ENCODE measurements around the gene CCDC138. TPM values are rescaled to one million over a fixed set of nuclear protein-coding genes. Genes with fewer than 3 reads are reported as not detected.
A peak's percentile ranks its signal among the peaks of the same experiment; 100 is the strongest.

Gene CCDC138
- total RNA-seq, 1 donor: 8.5 TPM

GRCh38 chr2:108825736-108826135 is 39.2 kb downstream of the CCDC138 start:
- DNase-seq (ENCODE audit: low read depth): no peak
- H3K4me3 ChIP-seq (ENCODE audit: low read depth, low read length): no peak overlapping the region
- TF ChIP-seq, protein P1, sequence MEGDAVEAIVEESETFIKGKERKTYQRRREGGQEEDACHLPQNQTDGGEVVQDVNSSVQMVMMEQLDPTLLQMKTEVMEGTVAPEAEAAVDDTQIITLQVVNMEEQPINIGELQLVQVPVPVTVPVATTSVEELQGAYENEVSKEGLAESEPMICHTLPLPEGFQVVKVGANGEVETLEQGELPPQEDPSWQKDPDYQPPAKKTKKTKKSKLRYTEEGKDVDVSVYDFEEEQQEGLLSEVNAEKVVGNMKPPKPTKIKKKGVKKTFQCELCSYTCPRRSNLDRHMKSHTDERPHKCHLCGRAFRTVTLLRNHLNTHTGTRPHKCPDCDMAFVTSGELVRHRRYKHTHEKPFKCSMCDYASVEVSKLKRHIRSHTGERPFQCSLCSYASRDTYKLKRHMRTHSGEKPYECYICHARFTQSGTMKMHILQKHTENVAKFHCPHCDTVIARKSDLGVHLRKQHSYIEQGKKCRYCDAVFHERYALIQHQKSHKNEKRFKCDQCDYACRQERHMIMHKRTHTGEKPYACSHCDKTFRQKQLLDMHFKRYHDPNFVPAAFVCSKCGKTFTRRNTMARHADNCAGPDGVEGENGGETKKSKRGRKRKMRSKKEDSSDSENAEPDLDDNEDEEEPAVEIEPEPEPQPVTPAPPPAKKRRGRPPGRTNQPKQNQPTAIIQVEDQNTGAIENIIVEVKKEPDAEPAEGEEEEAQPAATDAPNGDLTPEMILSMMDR (IDR thresholded peaks at IDR 0.05; ENCODE audit: insufficient read depth, low read length): no peak

DNA sequence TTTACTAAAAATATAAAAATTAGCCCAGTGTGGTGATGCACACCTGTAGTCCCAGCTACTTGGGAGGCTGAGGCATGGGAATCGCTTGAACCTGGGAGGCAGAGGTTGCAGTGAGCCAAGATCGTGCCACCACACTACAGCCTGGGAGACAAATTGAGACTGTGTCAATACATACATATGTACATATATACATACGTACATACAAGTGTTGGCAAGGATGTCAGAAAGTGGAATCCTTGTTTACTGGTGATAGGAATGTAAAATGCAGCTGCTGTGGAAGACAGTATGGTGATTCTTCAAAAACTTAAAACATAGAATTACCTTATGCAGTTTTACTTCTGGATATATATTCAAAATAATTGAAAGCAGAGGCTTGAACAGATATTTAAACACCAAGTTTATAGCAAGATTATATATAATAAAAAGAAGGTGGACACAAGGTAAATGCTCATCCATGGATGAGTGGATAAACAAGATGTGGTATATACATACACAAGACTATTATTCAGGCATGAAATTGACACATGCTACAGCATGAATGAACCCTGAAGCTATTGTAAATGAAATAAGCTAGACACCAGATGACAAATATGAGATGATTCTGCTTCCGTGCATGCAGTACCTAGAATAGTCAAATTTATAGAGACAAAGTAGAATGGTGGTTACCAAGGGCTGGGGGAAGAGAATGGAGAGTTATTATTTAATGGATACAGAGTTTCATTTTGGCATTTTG is 43.2 kb downstream of the CCDC138 start:
- DNase-seq (ENCODE audit: low read depth): no peak
- H3K4me3 ChIP-seq (ENCODE audit: low read depth, low read length): no peak overlapping the region
- TF ChIP-seq, protein P1 (IDR thresholded peaks at IDR 0.05; ENCODE audit: insufficient read depth, low read length): no peak

- DNase-seq (ENCODE audit: low read depth): peak; percentile 5
- H3K4me3 ChIP-seq (ENCODE audit: low read depth, low read length): no peak overlapping the region
- TF ChIP-seq, protein P1 (IDR thresholded peaks at IDR 0.05; ENCODE audit: insufficient read depth, low read length): no peak
These were observed 46.6 kb downstream of the CCDC138 start for GRCh38 chr2:108833219-108833618.

- no peak for DNase-seq (ENCODE audit: low read depth)
- H3K4me3 ChIP-seq (ENCODE audit: low read depth, low read length): no peak overlapping the region
- TF ChIP-seq, protein P1 (IDR thresholded peaks at IDR 0.05; ENCODE audit: insufficient read depth, low read length): no peak
These were observed 48.0 kb downstream of the CCDC138 start for GRCh38 chr2:108834620-108835019.

DNA sequence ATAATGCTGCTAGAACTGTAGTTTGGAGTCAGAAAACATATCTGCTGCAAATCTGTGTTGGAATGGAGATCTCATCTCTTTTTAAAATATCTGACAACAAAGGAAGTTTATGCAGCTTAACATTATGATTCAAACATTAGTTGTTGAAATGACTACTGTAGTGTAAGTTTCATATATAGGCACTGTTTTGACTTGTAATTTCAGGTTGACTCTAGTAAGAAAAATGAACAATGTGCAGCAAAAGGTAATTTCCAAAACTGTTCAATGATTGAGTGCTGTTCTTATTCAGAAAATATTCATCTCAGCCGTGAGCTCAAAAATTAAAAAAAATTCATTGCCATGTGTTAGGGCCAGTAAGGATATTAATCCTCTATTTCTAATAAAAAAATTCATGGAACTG is 48.5 kb downstream of the CCDC138 start:
- no peak for DNase-seq (ENCODE audit: low read depth)
- TF ChIP-seq, protein P1 (IDR thresholded peaks at IDR 0.05; ENCODE audit: insufficient read depth, low read length): no peak
- no peak overlapping the region for H3K4me3 ChIP-seq (ENCODE audit: low read depth, low read length)

DNA sequence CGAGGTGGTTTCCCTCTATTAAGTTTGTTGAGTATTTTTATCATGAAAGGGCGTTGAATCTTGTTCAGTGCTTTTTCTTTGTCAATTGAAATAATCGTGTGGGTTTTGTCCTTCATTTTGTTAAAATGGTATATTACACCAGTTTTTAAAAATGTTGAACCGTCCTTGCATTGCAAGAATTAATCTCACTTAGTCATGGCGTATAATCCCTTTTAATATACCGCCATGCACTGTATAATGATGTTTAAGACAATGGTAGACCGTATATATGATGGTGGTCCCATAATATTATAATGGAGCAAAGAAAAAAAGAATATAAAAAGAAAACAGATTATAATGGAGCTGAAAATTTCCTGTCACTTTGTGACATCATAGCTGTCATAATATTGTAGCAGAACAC is 50.6 kb downstream of the CCDC138 start:
- no peak for DNase-seq (ENCODE audit: low read depth)
- TF ChIP-seq, protein P1 (IDR thresholded peaks at IDR 0.05; ENCODE audit: insufficient read depth, low read length): no peak
- H3K4me3 ChIP-seq (ENCODE audit: low read depth, low read length): no peak overlapping the region

DNA sequence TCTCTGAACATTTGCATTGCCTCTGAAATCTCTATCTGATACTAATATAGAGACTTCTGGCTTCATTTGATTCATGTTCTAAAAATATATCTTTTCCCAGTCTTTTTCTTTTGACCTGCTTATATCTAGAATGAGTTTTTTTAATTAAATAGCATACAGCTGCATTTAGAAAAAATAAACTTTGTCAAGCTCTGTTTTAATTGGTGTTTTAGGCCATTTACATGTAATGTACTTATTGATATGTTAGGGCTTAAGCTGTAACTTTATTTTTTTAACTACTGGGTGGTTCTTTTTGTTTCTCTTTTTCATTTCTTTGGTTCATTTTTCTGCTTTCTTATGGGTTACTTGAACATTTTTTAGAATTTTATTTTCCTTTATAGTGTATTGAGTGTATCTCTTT is 54.9 kb downstream of the CCDC138 start:
- TF ChIP-seq, protein P1 (IDR thresholded peaks at IDR 0.05; ENCODE audit: insufficient read depth, low read length): no peak
- no peak for DNase-seq (ENCODE audit: low read depth)
- no peak overlapping the region for H3K4me3 ChIP-seq (ENCODE audit: low read depth, low read length)
